Measurements from ENCODE around the gene KCNJ10.

KCNJ10 gene

GRCh38 chr1:159973350-159973940 is 96.5 kb downstream of the KCNJ10 start:
- CTCF ChIA-PET: no interaction called here
- peaks cover 50% of the 10 kb centered on the region for H3K27me3 Mint-ChIP-seq
- H3K9me3 Mint-ChIP-seq: no peaks in the 10 kb centered on the region
- H3K4me3 Mint-ChIP-seq: no peak overlapping the region
- H3K36me3 Mint-ChIP-seq: no peaks in the 10 kb centered on the region
- H3K4me1 Mint-ChIP-seq: no peaks in the 10 kb centered on the region
- DNase-seq: no peak
- H3K27ac Mint-ChIP-seq: no peak overlapping the region

DNA sequence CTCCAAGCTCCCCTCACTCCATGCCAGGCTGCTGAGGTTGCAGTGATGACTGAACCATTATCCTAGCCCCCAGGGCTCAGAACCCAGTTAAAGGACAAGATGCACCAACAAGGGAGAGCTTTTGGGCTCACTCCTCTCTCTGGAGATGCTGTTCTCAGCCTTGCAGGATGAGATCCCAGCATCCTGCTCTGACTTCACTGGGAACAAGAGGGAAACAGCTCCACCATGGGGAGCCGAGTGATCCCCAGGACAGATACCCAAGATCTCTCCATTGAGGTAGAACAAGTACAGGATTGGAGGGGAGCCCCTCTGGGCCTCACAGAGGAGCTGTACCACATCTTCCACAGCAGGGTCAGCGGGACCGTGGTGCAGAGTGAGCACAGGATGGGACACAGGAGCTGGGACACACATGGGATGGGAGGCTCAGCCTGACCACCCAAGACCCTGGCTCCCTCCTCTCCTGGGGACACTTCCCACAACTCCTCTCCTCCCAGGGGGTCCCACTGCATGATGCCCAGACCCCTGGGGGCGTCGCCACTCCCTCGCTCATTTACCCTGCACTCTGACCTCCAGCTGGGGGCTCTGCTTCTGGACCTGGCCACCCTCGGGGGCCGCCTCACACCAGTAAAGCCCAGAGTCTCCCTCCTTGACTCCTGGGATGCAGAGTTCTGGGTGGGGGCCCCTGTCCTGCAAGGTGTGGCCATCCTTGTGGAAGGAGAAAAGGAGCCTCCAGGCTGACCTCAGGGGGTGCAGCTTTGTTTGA is 97.3 kb downstream of the KCNJ10 start:
- H3K4me1 Mint-ChIP-seq: no peaks in the 10 kb centered on the region
- H3K27me3 Mint-ChIP-seq: peaks cover 48% of the 10 kb centered on the region
- no peaks in the 10 kb centered on the region for H3K36me3 Mint-ChIP-seq
- no peak overlapping the region for H3K27ac Mint-ChIP-seq
- CTCF ChIA-PET: interaction anchor here (0.9 to 1.1 kb wide), 3 partner anchors 20 to 33 kb away, joined by 3 read pairs; no protein-coding TSS in a partner anchor
- DNase-seq: no peak
- H3K9me3 Mint-ChIP-seq: no peaks in the 10 kb centered on the region
- no peak overlapping the region for H3K4me3 Mint-ChIP-seq

DNA sequence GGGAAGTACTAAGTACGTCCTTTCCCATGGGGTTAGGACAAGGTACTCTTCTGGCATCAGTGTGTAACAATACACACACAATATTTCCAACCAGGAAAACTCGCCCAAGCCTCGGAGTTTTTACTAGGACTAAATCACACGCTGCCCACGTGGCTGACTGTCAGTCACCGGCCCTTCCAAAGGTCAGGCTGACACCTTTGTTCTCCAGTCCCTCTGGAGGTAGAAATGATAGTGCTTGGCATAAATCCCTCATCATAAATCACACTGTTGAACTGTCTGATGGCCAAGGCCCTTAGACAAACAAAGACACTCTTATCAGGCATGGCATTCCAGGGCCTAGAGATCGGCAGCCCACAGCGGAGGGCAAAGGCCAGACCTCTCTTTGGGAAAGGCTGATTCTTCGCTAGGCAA is 99.0 kb downstream of the KCNJ10 start:
- H3K9me3 Mint-ChIP-seq: no peaks in the 10 kb centered on the region
- H3K4me3 Mint-ChIP-seq: no peak overlapping the region
- no peaks in the 10 kb centered on the region for H3K36me3 Mint-ChIP-seq
- no peak overlapping the region for H3K27ac Mint-ChIP-seq
- peaks cover 36% of the 10 kb centered on the region for H3K27me3 Mint-ChIP-seq
- CTCF ChIA-PET: no interaction called here
- H3K4me1 Mint-ChIP-seq: no peaks in the 10 kb centered on the region
- no peak for DNase-seq

DNA sequence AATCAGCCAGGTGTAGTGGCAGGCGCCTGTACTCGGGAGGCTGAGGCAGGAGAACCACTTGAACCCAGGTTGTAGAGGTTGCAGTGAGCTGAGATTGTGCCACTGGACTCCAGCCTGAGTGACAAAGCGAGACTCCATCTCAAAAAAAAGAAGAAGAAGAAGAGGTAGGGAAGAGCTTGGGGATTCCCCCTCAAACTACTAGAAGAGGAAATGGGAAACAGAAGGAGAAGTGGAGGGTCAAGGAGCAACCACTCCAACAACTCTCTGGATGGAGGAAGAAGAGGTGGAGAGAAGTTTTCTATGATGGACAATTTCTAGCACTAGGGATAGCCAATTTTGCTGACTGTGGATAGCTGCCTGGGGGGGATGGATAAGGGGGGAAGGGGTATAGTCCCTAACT is 101.1 kb downstream of the KCNJ10 start:
- no peak overlapping the region for H3K4me3 Mint-ChIP-seq
- peaks cover 50% of the 10 kb centered on the region for H3K27me3 Mint-ChIP-seq
- CTCF ChIA-PET: interaction anchor here (1.6 kb wide), 1 partner anchor 170 kb away, joined by 5 read pairs; no protein-coding TSS in a partner anchor
- H3K36me3 Mint-ChIP-seq: no peaks in the 10 kb centered on the region
- no peaks in the 10 kb centered on the region for H3K9me3 Mint-ChIP-seq
- no peak for DNase-seq
- no peaks in the 10 kb centered on the region for H3K4me1 Mint-ChIP-seq
- H3K27ac Mint-ChIP-seq: no peak overlapping the region

DNA sequence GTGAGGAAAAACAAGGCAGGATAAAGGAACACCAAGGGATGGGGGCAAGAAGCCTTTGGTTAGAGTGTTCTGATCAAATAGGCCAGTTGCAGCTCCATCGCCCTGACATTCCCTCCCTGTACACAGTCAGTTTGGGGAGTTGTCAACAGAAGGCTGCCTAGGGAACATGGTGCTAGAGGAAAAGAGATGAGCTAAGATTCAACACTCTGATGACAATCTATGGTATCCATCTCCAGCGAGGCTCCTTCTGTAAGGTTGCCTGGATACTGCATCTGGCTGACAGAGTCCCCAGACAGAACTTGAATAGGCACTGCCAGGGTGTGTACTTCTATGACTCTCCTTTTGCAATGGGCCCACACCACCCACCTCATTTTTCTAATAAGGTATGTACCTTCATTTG is 104.7 kb downstream of the KCNJ10 start:
- no peak overlapping the region for H3K4me3 Mint-ChIP-seq
- H3K9me3 Mint-ChIP-seq: no peaks in the 10 kb centered on the region
- CTCF ChIA-PET: interaction anchor here (1.3 kb wide), 1 partner anchor 41 kb away, joined by 5 read pairs; no protein-coding TSS in a partner anchor
- no peak overlapping the region for H3K27ac Mint-ChIP-seq
- H3K36me3 Mint-ChIP-seq: no peaks in the 10 kb centered on the region
- H3K27me3 Mint-ChIP-seq: peaks cover 33% of the 10 kb centered on the region
- no peak for DNase-seq
- H3K4me1 Mint-ChIP-seq: no peaks in the 10 kb centered on the region

DNA sequence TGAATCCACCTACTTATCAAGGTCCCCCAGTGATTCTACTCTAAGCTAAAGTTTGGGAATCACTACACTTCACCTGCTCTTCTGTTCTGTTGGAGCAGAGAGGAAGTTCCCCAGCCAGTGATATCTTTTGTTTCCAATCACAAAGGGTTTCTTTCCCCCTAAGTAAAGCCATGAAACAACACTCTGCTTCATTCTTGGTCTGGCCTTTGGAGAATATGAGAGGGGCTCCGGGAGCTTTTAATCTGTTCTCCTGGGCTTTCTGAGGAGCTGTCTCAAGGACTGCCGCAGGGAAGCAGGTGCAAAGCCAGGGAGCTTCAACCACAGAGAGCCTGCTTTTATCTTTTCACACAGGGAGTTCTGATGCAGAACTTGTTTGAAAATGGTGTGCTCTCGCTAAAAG is 105.8 kb downstream of the KCNJ10 start:
- H3K27ac Mint-ChIP-seq: no peak overlapping the region

GRCh38 chr1:159962176-159962575 is 107.8 kb downstream of the KCNJ10 start:
- Mint-ChIP-seq H3K4me3 (no peak overlapping the region), H3K4me1 (no peaks in the 10 kb centered on the region), H3K27me3 (peaks cover 29% of the 10 kb centered on the region), H3K9me3 (no peaks in the 10 kb centered on the region), H3K36me3 (no peaks in the 10 kb centered on the region), H3K27ac (no peak overlapping the region)
- DNase-seq: no peak
- CTCF ChIA-PET: no interaction called here

More for the DNA sequence above, 105.8 kb downstream of the KCNJ10 start:
- H3K4me3 Mint-ChIP-seq: no peak overlapping the region
- H3K36me3 Mint-ChIP-seq: no peaks in the 10 kb centered on the region
- no peaks in the 10 kb centered on the region for H3K4me1 Mint-ChIP-seq
- H3K27me3 Mint-ChIP-seq: peaks cover 34% of the 10 kb centered on the region
- CTCF ChIA-PET: interaction anchor here (0.9 kb wide), 2 partner anchors 40 to 42 kb away, joined by 3 to 5 read pairs; no protein-coding TSS in a partner anchor
- H3K9me3 Mint-ChIP-seq: no peaks in the 10 kb centered on the region
- DNase-seq: no peak

DNA sequence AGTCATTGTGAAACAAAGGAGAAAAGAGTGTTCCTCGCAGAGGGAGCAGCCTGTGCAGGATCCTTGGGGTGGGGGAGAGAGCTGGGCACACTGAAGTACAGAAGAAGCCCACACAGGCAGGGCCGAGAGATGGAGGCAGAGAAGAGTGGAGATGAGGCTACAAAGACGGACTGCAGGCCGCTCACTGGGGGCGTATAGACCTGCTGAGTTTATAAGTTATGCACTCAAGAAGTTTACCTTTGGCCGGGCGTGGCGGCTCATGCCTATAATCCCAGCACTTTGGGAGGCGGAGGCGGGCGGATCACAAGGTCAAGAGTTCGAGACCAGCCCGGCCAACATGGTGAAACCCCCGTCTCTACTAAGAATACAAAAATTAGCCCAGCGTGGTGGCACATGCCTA is 108.3 kb downstream of the KCNJ10 start:
- H3K36me3 Mint-ChIP-seq: no peaks in the 10 kb centered on the region
- no peak overlapping the region for H3K27ac Mint-ChIP-seq
- no peak for DNase-seq
- no peaks in the 10 kb centered on the region for H3K9me3 Mint-ChIP-seq
- peaks cover 29% of the 10 kb centered on the region for H3K27me3 Mint-ChIP-seq
- no peaks in the 10 kb centered on the region for H3K4me1 Mint-ChIP-seq
- no peak overlapping the region for H3K4me3 Mint-ChIP-seq
- CTCF ChIA-PET: no interaction called here

GRCh38 chr1:159960721-159961381 is 109.1 kb downstream of the KCNJ10 start:
- no peak for DNase-seq
- no peaks in the 10 kb centered on the region for H3K4me1 Mint-ChIP-seq
- H3K27me3 Mint-ChIP-seq: peaks cover 34% of the 10 kb centered on the region
- CTCF ChIA-PET: no interaction called here
- no peaks in the 10 kb centered on the region for H3K36me3 Mint-ChIP-seq
- H3K27ac Mint-ChIP-seq: no peak overlapping the region
- H3K4me3 Mint-ChIP-seq: no peak overlapping the region
- no peaks in the 10 kb centered on the region for H3K9me3 Mint-ChIP-seq

GRCh38 chr1:159959451-159959850 is 110.5 kb downstream of the KCNJ10 start:
- H3K36me3 Mint-ChIP-seq: no peaks in the 10 kb centered on the region
- CTCF ChIA-PET: interaction anchor here (1.0 kb wide), 1 partner anchor 47 kb away, joined by 6 read pairs; no protein-coding TSS in a partner anchor
- no peaks in the 10 kb centered on the region for H3K9me3 Mint-ChIP-seq
- peaks cover 25% of the 10 kb centered on the region for H3K27me3 Mint-ChIP-seq
- H3K27ac Mint-ChIP-seq: no peak overlapping the region
- H3K4me3 Mint-ChIP-seq: no peak overlapping the region
- DNase-seq: no peak
- H3K4me1 Mint-ChIP-seq: no peaks in the 10 kb centered on the region

DNA sequence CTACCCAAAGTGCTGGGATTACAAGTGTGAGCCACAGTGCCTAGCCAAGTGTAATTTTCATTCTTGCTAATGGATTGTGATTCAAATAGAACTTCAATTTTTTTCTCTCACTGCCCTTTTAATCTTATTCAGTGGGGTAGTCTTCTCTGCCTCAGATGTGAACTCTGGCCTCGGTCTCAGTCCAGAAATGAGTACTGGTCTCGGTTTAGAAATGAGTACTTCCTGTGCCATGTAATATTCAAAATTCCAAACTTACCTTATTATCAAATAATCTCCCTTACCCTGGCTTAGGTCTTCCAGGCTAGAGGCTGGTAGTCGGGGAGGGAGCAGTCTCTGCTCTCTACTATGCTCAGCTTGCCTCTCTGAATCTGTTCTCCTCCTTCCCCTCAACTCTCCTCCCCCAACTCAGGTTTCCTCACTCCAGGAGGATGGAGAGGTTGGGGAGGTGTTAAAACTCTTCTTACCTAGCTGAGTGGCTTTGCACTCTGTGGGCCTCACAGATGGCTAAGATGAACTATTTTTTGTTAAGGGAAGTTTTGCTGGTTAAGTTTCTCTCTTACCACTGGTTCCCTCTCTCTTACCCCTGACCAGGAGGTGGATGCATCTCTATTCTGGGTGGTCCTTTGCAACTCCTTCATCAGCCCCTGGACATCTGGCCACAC is 111.1 kb downstream of the KCNJ10 start:
- CTCF ChIA-PET: interaction anchor here (1.0 kb wide), 1 partner anchor 48 kb away, joined by 6 read pairs; no protein-coding TSS in a partner anchor
- H3K36me3 Mint-ChIP-seq: no peaks in the 10 kb centered on the region
- H3K4me1 Mint-ChIP-seq: no peaks in the 10 kb centered on the region
- H3K9me3 Mint-ChIP-seq: no peaks in the 10 kb centered on the region
- peaks cover 25% of the 10 kb centered on the region for H3K27me3 Mint-ChIP-seq
- DNase-seq: no peak
- no peak overlapping the region for H3K27ac Mint-ChIP-seq
- H3K4me3 Mint-ChIP-seq: no peak overlapping the region

- no peak for DNase-seq
- Mint-ChIP-seq H3K27me3 (peaks cover 34% of the 10 kb centered on the region), H3K4me1 (no peaks in the 10 kb centered on the region), H3K27ac (no peak overlapping the region), H3K36me3 (no peaks in the 10 kb centered on the region), H3K4me3 (no peak overlapping the region), H3K9me3 (no peaks in the 10 kb centered on the region)
- CTCF ChIA-PET: interaction anchor here (1.2 to 1.4 kb wide), 3 partner anchors 18 to 50 kb away, joined by 4 to 6 read pairs (median 6); no protein-coding TSS in a partner anchor
Measured at GRCh38 chr1:159957824-159958268, 112.1 kb downstream of the KCNJ10 start.

GRCh38 chr1:159955456-159955855 is 114.5 kb downstream of the KCNJ10 start:
- H3K27ac Mint-ChIP-seq: no peak overlapping the region
- peaks cover 51% of the 10 kb centered on the region for H3K27me3 Mint-ChIP-seq
- CTCF ChIA-PET: interaction anchor here (2.1 to 6.2 kb wide), 2 partner anchors 51 to 64 kb away, joined by 6 to 31 read pairs; no protein-coding TSS in a partner anchor
- no peaks in the 10 kb centered on the region for H3K36me3 Mint-ChIP-seq
- no peaks in the 10 kb centered on the region for H3K4me1 Mint-ChIP-seq
- no peak overlapping the region for H3K4me3 Mint-ChIP-seq
- H3K9me3 Mint-ChIP-seq: no peaks in the 10 kb centered on the region
- DNase-seq: no peak
